GM19467 (cell line): ENCODE measurements around the gene THPO.

Experiments
- ATAC-seq: cut with Tn5 transposase; IDR thresholded peaks from one replicate; pipeline ENCODE4 v1.9.1; 2021; ENCODE audit warnings: mild to moderate bottlenecking, moderate library complexity; ENCODE audit not compliant: unreplicated experiment

The THPO gene

DNA sequence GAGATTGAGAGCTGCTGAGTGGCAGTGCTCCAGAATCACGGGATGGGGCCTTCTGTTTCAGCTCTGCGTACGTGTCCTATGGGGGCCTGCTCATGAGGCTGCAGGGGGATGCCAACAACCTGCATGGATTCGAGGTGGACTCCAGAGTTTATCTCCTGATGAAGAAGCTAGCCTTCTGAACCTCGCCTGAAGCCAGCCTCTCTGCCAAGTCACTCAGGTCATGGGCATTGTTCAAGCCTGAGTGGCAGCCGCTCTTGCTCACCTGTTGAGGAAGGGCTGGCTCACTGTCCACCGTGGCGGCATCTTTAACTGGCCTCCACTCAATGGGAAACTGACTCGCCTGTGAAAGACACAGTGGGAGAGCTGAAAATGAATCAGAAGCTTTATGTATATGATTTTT is 9.9 kb downstream of the THPO start:
- ATAC-seq = no peak

DNA sequence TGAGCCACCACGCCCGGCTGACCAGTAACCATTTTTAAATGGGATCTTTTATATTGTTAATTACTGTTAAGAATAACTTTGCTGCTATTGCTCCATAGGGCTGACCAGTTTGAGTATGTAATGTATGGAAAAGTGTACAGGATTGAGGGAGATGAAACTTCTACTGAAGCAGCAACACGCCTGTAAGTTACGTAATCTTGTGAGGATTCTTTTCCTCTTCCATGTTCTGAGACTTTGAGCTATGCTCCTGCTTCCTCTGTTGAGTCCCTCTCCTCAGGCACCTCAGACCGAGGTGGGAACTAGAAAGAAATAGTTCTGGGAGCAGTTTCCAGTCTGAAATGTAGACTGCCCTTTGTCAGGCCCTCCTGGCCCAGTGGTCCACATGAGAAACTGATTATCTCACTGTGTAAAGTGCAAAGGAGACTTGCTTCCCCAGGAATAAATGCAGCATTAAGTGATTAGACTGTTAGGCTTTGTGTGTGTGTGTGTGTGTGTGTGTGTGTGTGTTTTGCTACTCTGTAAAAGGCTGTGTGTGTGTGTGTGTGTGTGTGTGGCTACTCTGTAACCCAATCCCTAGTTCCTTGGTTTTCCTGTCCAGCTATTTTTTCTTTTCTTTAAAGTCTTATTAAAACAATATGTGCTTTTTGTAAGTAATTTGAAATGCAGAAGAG is 11.3 kb downstream of the THPO start:
- no peak for ATAC-seq

DNA sequence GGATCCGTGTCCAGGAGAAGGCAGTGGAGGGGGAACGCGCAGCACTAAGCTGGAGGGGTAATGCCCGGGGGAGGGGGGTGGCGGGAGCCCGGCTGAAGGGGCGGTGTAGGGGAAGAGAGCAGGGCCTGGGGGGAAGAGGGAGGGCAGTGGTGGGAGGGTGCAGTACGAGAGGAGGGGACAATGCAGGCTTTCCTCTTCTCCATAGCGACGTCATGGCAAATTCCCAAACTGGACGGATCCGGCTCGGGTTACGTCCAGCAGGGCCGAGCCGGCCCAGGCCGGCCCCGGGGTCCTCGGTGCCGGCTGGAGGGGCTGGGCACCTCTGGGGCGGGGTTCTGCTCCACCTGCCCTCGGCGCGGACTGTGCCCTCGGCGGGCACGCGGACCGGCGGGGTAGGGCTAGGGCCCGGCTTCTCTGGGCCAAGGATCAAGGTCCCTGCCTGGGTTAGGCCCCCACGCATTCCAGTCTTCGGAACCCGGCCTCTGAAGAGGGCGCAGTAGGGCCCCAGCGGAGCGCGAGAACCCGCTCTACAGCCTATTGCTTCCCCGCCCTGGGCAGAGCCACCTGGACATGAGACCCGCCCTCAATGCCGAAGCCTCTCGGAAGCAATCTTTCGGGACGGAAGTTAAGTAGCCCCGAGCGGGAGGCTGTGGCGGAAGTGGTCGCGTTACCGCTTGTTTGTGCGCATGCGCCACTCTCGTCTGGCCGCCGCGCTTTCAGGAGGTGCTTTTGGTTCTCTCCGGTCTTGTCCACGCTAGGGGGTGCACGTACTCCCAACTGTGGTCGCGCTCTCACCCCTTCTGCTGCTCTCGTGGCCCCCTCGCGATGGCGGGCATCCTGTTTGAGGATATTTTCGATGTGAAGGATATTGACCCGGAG is 15.1 kb downstream of the THPO start:
- ATAC-seq = peak; percentile 80

DNA sequence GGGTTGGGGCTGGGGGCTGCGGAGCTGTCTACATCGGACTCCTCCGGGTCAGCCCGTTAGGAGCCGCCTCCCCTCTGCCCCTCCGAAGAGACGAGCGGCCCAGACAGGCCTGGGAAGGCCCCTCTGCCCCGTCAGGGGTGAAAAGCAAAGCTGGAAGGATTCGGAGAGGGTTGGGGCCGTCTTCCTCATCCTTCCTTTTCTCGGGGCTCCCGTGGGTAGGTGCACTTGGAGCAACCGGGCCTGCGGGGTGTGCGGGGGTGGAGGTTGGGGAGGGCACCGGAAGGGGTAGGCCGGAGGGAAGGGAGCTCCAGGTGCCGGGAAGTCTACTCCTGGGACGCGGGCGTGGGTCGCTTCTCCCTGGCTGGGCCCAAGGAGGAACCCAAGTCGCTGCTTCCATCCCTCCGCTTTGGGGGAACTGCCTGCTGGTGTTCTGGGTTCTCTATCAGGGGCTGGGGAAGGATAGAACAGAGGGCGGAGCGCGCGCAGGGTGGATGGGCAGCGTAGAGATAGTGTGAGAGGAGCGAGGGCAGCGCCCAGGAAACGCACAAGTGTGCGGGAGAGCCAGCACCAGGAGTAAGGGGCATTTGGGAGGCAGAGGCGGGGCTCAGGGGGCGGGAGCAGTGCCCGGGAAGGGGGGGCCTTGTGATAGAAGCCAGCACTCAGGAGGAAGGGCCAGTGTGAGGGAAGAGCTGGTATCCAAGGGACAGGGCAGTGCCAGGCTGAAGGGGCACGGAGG is 15.9 kb downstream of the THPO start:
- ATAC-seq = no peak

DNA sequence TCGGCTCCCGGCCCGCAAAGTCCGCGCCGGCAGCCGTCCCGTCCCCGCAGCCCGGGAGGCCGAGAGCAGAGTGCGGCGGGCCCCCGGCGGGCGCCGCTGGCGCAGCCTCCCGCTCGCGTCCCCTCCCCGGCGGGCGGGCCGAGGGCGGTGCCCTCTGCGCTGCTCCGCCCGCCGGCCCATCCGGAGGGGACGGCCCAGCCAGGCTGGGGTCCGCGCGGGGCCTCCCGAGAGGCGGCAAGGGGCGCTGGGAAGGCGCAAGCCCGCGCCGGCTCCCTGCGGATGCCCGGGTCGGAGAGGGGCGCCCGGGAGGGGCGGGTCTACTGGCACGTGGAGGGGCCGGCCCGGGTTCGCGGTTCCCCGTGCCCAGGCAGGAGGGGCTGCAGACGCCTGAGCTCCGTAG is 16.5 kb downstream of the THPO start, which contains the start of the genes CLCN2 and POLR2H:
TSS of gene CLCN2 (minus strand) at position 74 of the 400 bp plus-strand sequence. CDS start 126 bp downstream, outside the sequence.
TSS of gene POLR2H (plus strand) at position 179 of the 400 bp plus-strand sequence. CDS start 1,783 bp downstream, outside the sequence.
- ATAC-seq = peak; percentile 36

DNA sequence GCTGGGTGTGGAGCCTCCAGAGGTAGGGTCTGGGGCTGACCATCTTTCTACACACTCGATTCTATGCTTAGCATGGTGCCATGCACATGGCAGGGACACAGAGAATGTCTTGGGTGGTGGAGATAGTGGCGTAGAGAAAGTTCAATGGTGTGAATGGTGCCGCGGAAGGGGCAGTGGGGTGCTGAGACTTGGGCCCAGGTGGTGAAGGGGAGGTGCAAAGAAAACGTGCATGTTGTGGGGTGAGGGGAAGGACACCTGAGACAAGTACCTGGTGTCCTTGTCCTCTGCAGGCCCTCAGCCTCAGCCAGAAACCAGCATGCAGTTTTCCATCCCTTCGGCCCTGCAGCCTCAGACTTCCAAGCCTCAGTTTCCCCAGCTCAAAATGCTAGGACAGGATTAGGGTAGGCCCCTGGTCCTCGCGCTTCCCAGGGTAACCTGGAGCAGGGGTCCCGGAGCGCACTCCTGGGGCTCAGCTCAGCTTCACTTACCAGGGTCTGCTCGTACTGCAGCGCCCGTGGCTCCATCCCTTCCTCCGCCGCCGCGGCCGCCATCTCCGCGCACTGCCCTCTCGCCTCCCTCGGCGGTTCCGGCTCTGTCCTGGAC is 17.0 kb downstream of the THPO start:
- ATAC-seq = no peak

DNA sequence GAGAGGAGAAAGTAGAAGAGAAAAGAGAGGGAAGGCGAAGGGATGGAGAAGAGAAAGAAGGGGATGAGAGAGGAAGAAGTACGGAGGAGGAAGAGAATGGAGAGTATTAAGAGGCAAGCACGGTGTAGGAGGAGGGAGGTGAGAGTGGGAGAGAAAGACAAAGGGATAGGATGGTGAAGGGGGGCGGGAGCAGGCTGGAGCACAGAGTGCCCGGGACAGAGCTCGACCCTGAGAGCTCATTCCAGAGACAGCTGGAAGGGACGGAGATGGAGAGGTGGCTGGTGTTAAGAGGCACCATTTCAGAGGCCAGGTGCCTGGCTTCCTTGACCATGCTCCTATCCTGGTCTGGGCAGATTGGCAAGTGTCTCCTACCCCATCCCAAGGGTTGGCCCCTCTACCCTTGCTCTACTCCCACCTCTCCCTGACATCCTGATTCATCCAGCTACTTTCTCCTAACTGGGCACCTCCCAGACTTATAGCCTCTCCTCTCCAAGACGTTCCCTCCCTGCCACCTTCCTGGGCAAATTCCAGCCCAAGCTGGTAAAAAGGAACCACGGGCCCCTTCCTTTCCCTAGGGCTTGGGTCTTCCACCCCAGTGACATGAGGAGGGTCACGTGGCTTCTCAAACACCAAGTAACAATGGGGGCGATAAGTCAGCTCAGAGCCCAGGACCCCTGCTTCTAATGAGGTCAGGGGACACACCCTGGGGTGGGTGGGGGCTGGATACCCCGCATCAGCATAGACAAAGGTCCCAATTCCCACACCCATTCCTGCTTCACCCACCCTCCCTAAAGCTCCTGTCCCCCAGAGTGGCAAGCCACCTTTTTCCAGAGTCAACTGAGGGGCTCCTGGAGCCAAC is 17.7 kb downstream of the THPO start:
- ATAC-seq = no peak

DNA sequence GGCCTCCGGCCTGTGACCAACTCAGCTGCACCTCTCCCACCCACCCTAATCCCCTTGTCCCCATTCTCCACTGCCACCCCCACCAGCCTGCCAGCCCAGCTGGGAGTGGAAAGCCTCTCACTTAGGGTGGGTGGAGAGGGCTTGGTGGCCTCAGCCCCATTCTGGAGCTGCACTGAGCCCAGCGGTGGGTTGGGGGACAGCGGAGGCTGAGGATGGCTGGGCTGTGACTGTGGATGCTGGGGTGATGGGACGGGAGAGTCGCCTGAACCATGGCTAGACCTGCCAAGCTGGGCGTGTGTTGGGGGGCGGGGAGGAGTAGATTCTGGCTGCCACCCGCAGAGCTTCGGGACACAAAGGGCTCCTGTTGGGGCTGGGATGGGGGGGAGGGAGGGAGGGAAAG is 18.4 kb downstream of the THPO start:
- no peak for ATAC-seq

DNA sequence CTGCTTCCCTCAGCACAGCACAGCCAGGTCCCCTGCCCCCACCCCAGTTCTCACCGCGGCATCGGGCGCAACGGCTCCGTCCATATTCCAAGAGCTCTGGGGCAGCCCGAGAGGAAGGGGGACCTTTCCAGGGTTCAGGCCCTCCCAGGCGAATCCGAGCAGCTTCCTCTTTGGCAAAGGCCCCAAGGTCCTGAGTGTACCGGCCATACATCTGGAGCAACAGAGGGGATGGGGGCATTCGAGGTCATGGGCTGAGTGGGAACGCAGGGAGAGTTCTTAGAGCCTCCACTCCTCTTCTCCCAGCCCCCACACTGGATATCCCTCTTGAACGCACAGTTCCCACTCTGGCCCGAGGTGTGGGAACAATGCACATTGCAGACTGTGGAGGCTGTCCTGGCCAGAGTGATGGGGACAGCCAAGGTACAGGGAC is 19.1 kb downstream of the THPO start:
- ATAC-seq = no peak

DNA sequence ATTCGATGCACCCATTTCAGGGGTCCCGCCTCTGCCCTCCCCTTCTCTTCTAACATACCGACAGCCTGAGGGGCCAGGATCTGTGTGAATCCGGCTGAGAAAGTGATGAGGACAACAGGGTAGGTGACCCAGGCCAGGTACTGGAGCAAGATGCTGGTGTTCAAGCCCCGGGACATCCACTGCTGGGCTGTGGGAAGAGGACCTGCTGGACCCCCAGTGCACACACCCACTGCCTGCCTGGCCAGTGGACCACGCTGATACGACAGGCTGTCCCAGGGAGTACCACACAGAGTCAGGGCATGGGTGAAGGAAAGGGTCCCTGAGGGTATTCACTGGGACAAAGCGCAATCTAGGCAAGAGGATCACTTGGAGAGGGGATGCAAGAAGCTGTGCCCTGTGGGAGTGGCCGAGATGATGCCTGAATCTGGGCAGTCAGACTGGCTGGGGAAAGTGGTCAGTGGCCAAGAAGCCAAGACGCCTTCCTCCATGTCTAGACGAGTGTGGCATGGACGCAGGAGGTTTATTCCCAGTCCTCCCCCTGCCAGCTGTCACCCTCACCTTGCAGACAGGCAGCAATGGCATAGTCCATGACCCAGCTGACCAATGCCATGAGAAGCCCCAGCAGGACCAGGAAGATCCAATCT is 19.8 kb downstream of the THPO start:
- no peak for ATAC-seq

DNA sequence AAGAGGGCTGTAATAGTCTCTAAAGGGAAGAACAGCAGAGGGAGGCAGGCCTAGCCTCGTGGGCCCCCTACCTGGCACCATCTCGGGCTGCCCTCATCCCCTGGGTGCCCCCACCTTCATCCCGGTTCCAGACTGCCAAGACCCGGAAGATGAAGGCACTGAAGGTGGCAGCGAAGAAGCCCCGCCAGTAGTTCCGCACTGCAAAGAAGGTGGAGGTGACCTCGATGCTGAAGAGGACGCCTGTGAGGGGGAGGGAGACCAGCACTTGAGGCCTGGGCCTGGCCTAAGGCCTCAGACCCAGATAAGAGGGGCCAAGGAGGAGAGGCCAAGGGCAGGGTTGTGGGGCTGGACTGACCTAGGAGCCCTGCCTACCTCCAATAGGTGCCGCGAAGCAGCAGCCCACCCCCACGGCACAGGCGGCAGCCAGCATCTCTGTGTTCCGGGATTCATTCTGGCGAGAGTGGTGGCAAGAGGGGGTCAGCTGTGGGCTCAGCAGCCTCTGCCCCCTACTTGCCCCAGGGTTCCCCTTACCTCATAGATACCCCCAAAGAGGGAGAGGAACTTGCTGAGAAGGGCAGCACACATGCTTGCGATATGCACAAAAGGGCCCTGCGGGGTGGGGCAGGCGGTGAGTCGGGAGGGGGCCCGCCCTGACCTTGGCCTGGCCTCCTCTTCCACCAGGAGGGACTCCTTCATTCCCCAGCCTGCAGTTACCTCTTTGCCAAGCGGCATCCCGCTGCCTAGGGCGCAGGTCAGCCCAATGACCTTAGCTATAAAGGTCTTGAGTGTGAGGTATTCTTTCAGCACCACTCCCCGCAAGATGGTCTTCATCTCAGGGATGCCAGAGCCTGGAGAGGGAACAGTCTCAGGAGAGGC is 20.5 kb downstream of the THPO start:
- ATAC-seq = no peak

DNA sequence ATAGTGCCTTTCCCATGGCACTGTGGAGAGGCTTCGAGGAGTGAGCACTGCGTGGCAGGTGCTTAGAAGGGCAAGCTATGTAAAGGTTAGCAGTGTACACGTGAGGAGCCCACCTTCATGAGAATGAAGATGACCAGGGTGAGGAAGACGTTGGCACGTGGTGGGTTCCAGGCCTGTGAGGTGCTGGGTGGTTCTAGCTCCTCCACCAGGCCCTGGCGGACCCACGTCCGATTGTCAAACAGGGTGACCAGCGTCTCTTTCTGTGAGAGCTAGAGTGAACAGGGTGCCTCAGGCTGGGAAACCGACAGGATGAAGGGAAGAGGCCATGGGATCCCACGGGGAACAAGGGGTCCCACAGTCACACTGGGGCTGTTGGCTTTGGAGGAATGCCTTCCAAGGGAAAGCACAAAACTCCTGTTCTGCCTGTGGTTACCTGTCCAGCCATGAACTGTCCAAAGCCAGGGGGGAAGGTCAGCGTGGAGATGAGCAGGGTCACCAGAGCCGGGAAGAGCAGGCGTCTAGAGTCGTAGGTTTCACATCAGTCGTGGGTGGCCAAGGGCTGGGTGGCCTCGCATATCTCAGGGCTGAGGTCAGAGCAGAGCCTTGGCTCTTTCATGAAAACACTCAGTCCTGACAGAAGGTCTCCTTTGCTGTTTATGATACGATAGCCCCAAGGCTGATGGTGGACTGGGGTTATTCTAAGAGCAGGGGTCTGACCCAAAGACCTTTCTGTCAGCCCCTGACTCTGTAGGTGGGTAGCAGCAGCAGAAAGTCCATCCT is 22.6 kb downstream of the THPO start:
- ATAC-seq = no peak

DNA sequence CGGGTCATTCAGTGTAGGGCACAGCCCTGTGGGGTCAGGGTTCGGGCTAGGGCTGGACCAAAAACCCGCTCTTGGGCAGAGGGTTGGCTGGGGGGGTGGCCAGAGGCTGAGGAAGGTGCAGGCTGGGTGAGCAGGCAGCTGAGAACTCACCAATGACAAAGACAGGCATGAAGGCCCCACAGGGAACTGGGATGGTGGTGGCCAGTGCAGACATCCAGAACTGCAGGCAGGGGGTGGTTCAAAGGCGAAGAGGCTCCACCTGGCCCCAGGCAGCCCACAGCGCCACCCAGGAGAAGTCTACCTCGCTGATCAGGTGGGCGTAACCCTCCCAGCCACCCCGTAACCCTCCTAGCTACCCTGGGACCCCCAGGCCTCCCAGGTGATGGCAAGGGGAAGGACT is 23.3 kb downstream of the THPO start:
- ATAC-seq = no peak

DNA sequence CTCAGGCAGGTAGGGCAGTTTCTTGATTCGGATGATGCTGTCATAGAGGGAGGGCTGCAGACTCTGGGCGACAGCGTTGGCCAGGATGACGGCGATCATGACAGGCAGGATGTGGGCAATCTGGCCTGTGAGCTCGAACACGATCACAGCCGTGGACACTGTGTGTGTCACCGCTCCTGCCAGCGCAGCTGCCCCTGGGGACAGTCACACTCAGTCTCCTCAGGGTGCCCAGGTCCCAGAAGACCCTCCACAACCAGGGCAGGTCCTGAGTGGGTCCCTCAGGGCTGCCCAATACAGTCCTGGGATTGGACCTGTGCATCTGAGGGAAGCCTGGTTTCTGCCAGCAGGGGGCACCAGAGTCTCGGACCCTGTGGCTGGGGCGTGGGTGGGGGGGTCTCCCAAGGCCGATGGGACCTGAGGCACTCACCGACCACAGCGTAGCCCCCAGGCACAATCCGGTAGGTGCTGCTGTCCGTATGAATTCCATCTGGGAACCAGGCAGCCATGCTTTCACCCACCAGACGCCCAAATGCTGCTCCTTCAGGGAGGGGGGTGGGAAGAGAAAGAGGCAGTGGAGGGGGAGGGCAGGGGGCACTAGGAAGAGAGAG is 23.8 kb downstream of the THPO start:
- ATAC-seq = no peak

DNA sequence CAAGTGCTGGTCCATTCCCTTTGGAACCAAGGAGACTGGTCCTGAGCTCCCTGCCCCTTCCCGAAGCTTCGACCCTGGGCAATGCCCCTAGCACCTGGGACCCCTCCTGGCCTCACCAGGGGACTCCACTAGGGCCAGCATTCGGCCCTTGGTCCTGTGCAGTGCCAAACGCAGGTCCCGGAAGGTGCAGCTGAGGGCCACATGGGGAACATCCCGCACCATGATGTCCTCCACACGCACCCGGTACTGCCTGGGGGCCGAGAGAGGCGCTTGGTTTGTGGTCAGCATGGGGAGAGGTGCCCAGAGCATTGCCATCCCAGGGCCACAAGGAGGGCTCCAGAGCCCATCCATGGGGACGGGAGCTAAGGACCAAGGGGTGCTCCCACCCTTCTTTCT is 24.5 kb downstream of the THPO start:
- ATAC-seq = no peak

DNA sequence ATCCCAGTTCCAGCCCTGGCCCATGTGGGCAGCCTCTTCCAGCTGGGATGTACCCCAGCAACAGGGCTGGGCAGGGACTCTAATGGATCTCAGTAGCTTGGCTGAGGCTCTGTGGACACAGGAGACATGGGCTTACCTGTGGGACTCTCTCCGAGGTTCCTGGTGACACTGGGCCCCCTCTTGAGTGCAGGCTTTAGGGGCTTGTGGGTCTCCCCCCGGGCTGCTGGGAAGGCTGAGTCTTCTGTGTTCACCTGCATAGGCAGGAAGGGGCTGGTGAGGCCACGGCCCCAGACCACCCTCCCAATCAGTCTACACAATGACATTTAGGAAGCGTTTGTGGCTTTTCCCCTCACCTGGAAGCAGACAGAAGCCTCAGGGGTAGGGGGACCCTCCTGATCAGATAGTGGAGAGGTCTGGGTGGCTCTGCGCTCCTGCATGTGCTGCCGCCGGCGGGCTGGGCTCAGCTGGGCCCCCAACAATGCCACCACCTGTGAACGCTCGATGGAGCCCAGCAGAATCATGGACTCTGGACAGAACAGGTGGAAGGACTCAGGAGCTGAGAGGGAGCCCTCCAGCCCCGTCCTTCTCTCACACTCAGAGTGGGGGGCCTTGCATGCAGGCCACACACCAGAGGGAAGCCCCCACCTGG is 25.0 kb downstream of the THPO start:
- ATAC-seq = no peak
